GM12878 (cell line): Measurements from ENCODE around the gene LDLRAD4. TPM values are rescaled to one million over a fixed set of nuclear protein-coding genes. Genes with fewer than 3 reads are reported as not detected.

ENCODE experiments used
- ATAC-seq: fragments of 200-7000 bp; cut with Tn5 transposase; 3 replicates; pipeline ENCODE4 v1.9.1; 2020; ENCODE audit warnings: mild to moderate bottlenecking, moderate library complexity
- BruUV-seq: library from RNA; stranded (reverse); fragments of 400-500 nt; replicated peaks from 2 replicates; lab custom pipeline; 2021; lab: Mats Ljungman, UMichigan
- CTCF ChIA-PET: fragments of 300-600 bp; sonication (Branson Sonifier 250); formaldehyde crosslinking; extraction: SDS; loops from one replicate; lab custom pipeline; 2021; ENCODE audit warnings: inconsistent platforms; lab: Yijun Ruan, JAX
- POLR2A ChIA-PET: fragments of 350-600 bp; formaldehyde crosslinking; extraction: SDS; loops from one replicate; lab custom pipeline; 2021; ENCODE audit warnings: inconsistent platforms; lab: Charles Lee
- RAD21 ChIA-PET: fragments of 300-600 bp; sonication (Branson Sonifier 250); formaldehyde crosslinking; loops from one replicate; lab custom pipeline; 2023; ENCODE audit warnings: antibody characterized with exemption; ENCODE audit not compliant: unreplicated experiment; lab: Charles Lee
- SMC1A ChIA-PET: fragments of 300-600 bp; sonication (Branson Sonifier 250); formaldehyde crosslinking; loops from one replicate; lab custom pipeline; 2023; ENCODE audit not compliant: unreplicated experiment, uncharacterized antibody; lab: Charles Lee
- DNase-seq: peaks from one replicate; pipeline ENCODE4 v3.0.0-alpha.2; 2011; ENCODE audit warnings: low read depth, low spot score
- FAIRE-seq: peaks from 3 replicates; lab custom pipeline; 2011; peaks lifted over from hg19 to GRCh38; lab: Jason Lieb, UNC
- H2AFZ ChIP-seq: 2 replicates; pipeline ENCODE4 v1.6.0; 2011; ENCODE audit warnings: low read depth, low read length, control low read depth; ENCODE audit not compliant: control insufficient read depth
- H3K27ac ChIP-seq: 2 replicates; pipeline ENCODE4 v1.5.1; 2011; ENCODE audit warnings: control low read depth; ENCODE audit not compliant: control insufficient read depth, insufficient read depth
- H3K27me3 ChIP-seq, 2 experiments: replicated peaks in 1 of 2; 2 replicates each; pipeline versions ENCODE4 v1.6.0 to v1.6.1; 2011; ENCODE audit warnings: low read length in 1 of 2; ENCODE audit not compliant: control insufficient read depth in 2 of 2, insufficient read depth in 2 of 2
- H3K36me3 ChIP-seq, 2 experiments: 2 replicates each; pipeline ENCODE4 v1.5.1; 2011; ENCODE audit warnings: low read length in 1 of 2; ENCODE audit not compliant: control insufficient read depth in 2 of 2, insufficient read depth in 2 of 2
- H3K4me1 ChIP-seq: 2 replicates; pipeline ENCODE4 v1.6.1; 2011; ENCODE audit warnings: mild to moderate bottlenecking, low read length, moderate library complexity, mixed read lengths; ENCODE audit not compliant: control insufficient read depth, insufficient read depth
- H3K4me2 ChIP-seq: 2 replicates; pipeline ENCODE4 v1.6.0; 2011; ENCODE audit warnings: control low read depth; ENCODE audit not compliant: control insufficient read depth, insufficient read depth
- H3K4me3 ChIP-seq: fragments of 200-600 bp; sonication (generic); 2 replicates; pipeline ENCODE4 v1.5.1; 2016
- H3K79me2 ChIP-seq: 2 replicates; pipeline ENCODE4 v1.6.0; 2011; ENCODE audit warnings: low read length; ENCODE audit not compliant: control insufficient read depth, insufficient read depth
- H3K9ac ChIP-seq: 2 replicates; pipeline ENCODE4 v1.8.0; 2011; ENCODE audit warnings: low read length, control low read depth, mixed read lengths; ENCODE audit not compliant: control insufficient read depth, insufficient read depth
- H3K9me3 ChIP-seq: replicated peaks from 3 replicates; pipeline ENCODE4 v1.5.1; 2011; ENCODE audit warnings: mild to moderate bottlenecking, low read length; ENCODE audit not compliant: control insufficient read depth, insufficient read depth
- H4K20me1 ChIP-seq: 2 replicates; pipeline ENCODE4 v1.6.0; 2011; ENCODE audit not compliant: control insufficient read depth, insufficient read depth
- CEBPB ChIP-seq, 2 experiments: fragments of 150-350 bp in 1 of 2; IDR thresholded peaks; 2 replicates each; pipeline ENCODE4 v1.6.1; 2012 to 2014; ENCODE audit warnings: low read depth in 2 of 2, low read length in 2 of 2, borderline replicate concordance in 1 of 2, inconsistent platforms in 1 of 2
- CHD4 ChIP-seq: fragments of 200-600 bp; sonication (generic); IDR thresholded peaks from 2 replicates; pipeline ENCODE4 v1.6.1; 2016; ENCODE audit warnings: mild to moderate bottlenecking
- EZH2 ChIP-seq: IDR thresholded peaks from 2 replicates; pipeline ENCODE4 v1.6.1; 2012; ENCODE audit warnings: low read depth, mild to moderate bottlenecking, control low read depth, inconsistent platforms, low read length, borderline replicate concordance; ENCODE audit not compliant: control insufficient read depth
- NR2F1 ChIP-seq: fragments of 450-650 bp; conservative IDR thresholded peaks from 2 replicates; pipeline ENCODE4 v1.6.1; 2017; ENCODE audit warnings: mild to moderate bottlenecking
- PAX5 ChIP-seq: IDR thresholded peaks from 2 replicates; pipeline ENCODE4 v1.6.1; 2011; ENCODE audit warnings: low read depth, low read length, borderline replicate concordance
- RAD21 ChIP-seq: IDR thresholded peaks from 2 replicates; pipeline ENCODE4 v1.6.1; 2011; ENCODE audit warnings: mild to moderate bottlenecking, low read depth, low read length, moderate library complexity; ENCODE audit not compliant: insufficient read depth
- RBBP5 ChIP-seq: fragments of 200-600 bp; sonication (generic); conservative IDR thresholded peaks from 2 replicates; pipeline ENCODE4 v1.6.1; 2016
- RELA ChIP-seq: fragments of 450-650 bp; IDR thresholded peaks from 2 replicates; pipeline ENCODE4 v1.8.0; 2014; ENCODE audit warnings: borderline replicate concordance; ENCODE audit not compliant: partially characterized antibody
- RFX5 ChIP-seq: IDR thresholded peaks from 2 replicates; pipeline ENCODE4 v1.6.1; 2011; ENCODE audit warnings: low read depth, low read length, improper control_type of control experiment
- SMC3 ChIP-seq: IDR thresholded peaks from 2 replicates; pipeline ENCODE4 v1.6.1; 2011; ENCODE audit warnings: low read length, improper control_type of control experiment, borderline replicate concordance
- SREBF2 ChIP-seq: IDR thresholded peaks from 2 replicates; pipeline ENCODE4 v1.6.1; 2012; ENCODE audit warnings: mild to moderate bottlenecking, low read length
- TBL1XR1 ChIP-seq: IDR thresholded peaks from 2 replicates; pipeline ENCODE4 v1.6.1; 2012; ENCODE audit warnings: low read depth, low read length, improper control_type of control experiment
- ZBED1 ChIP-seq: IDR thresholded peaks from 2 replicates; pipeline ENCODE4 v1.6.1; 2016; ENCODE audit warnings: borderline replicate concordance
- WGBS: methylation state at CpG from one replicate; pipeline ENCODE4 v1.1.6; 2016; ENCODE audit warnings: low lambda C conversion rate; ENCODE audit not compliant: insufficient replicate concordance, insufficient coverage; ENCODE audit errors: missing lambda C conversion rate; 5-methylcytosine and 5-hydroxymethylcytosine counted together
- in situ Hi-C: fragments of 300-500 bp; cut with MboI; formaldehyde crosslinking; loops from 9 replicates; pipeline ENCODE4 v1.14.3; 2018; ENCODE audit warnings: mixed read lengths
- intact Hi-C: fragments of 100-400 bp; cut with micrococcal nuclease; formaldehyde crosslinking; loops from one replicate; pipeline ENCODE4 v1.14.2; 2022; ENCODE audit not compliant: unreplicated experiment
- polyA plus RNA-seq, 11 experiments: library from polyadenylated mRNA; depleted of rRNA in 4 of 11; unstranded in 6 of 11; stranded (reverse) in 5 of 11; fragments of >200 nt; fragmentation: Nextera tagmentation in 4 of 11; fragmentation: Illumina TruSeq in 1 of 11; extraction: Ambion mirVana in 4 of 11; extraction: Trizol in 1 of 11; gene quantifications; 1 replicate in 1 of 11; 2 replicates in 10 of 11; pipeline versions ENCODE4 v1.2.1 to v1.2.3, GENCODE V29; 2011 to 2016; ENCODE audit warnings: inconsistent platforms in 2 of 11, missing spikeins in 2 of 11, low read depth in 1 of 11
- total RNA-seq, 4 experiments: library from RNA; depleted of rRNA in 3 of 4; stranded (reverse); fragments of >200 nt in 3 of 4; fragmentation: Illumina TruSeq in 1 of 4; extraction: Trizol in 1 of 4; gene quantifications; 2 replicates each; pipeline versions ENCODE4 v1.2.1 to v1.2.3, GENCODE V29; 2013 to 2021
- TF ChIP-seq, protein P1 (sequence below): IDR thresholded peaks from 2 replicates; pipeline ENCODE4 v1.6.1; 2012; ENCODE audit warnings: low read depth, low read length, improper control_type of control experiment
- TF ChIP-seq, protein P2 (sequence below): fragments of 450-650 bp; IDR thresholded peaks from 2 replicates; pipeline ENCODE4 v1.6.1; 2017; ENCODE audit warnings: mild to moderate bottlenecking, low read depth, inconsistent platforms; ENCODE audit not compliant: poor library complexity, severe bottlenecking

Gene LDLRAD4
- total and polyA plus RNA-seq, 10 of the 15 experiments (the other 5 are each of a cell fraction or from before 2014, with no cell fraction given), result 2.7 to 16.8 (median 11.2) TPM

DNA sequence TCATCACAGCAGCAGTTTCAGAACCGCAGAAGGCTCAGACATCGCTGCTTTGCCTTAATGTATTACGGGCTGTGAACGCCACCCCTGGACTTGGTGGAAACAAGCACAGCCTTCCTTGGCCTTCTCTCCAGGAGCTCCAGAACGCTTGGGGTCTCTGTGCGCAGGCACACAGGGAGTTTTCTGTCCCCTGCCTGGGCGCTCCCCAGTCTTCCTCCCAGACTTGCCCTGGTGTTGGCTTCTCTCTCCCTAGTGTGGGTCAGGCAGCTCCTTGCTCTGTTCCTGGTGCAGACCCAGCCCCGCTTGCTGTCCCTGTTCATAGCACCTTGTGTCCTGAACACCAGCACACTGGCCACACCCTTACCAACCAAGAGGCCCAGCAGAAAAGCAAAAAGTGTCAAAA is 404.2 kb downstream of the LDLRAD4 start:
- Histone ChIP-seq H3K9ac (no peak overlapping the region), H3K27ac (no peak overlapping the region), H3K4me3 (no peak overlapping the region), H2AFZ (no peak overlapping the region), H3K9me3 (no peaks in the 10 kb centered on the region), H3K4me2 (no peak overlapping the region), H3K36me3 (no peaks in the 10 kb centered on the region; a peak in 3 of 4 replicates), H3K4me1 (no peaks in the 10 kb centered on the region), H3K79me2 (no peaks in the 10 kb centered on the region; the same call in 1 of the 2 replicates), H4K20me1 (no peaks in the 10 kb centered on the region), H3K27me3 (no peaks in the 10 kb centered on the region)
- ChIA-PET POLR2A (no interaction called here), CTCF (interaction anchor here (0.9 to 2.3 kb wide), 3 partner anchors 63 to 66 kb away, joined by 3 to 7 read pairs (median 4); no protein-coding TSS in a partner anchor), SMC1A (interaction anchor here (1.0 kb wide), 1 partner anchor 62 kb away, joined by 3 read pairs; no protein-coding TSS in a partner anchor), RAD21 (interaction anchor here (0.6 to 1.7 kb wide), 3 partner anchors 54 to 63 kb away, joined by 3 to 5 read pairs (median 5); no protein-coding TSS in a partner anchor)
- ATAC-seq (no peak), DNase-seq (no peak), FAIRE-seq (no peak)
- no peak for TF ChIP-seq SMC3
- TF ChIP-seq EZH2, result no peak
- TF ChIP-seq NR2F1, result no peak
- no peak for TF ChIP-seq RFX5
- no peak for TF ChIP-seq SREBF2
- no peak for TF ChIP-seq CEBPB (IDR thresholded peaks at IDR 0.05; ENCODE audit: borderline replicate concordance in 1 of 2, low read depth in 2 of 2, low read length in 2 of 2)
- TF ChIP-seq CHD4, result no peak
- BruUV-seq, result no TSS peak
- in situ Hi-C loops (no loop called here), intact Hi-C loops (no loop called here)
- 91% methylated on average over 8 of the region's 8 CpGs for WGBS

DNA sequence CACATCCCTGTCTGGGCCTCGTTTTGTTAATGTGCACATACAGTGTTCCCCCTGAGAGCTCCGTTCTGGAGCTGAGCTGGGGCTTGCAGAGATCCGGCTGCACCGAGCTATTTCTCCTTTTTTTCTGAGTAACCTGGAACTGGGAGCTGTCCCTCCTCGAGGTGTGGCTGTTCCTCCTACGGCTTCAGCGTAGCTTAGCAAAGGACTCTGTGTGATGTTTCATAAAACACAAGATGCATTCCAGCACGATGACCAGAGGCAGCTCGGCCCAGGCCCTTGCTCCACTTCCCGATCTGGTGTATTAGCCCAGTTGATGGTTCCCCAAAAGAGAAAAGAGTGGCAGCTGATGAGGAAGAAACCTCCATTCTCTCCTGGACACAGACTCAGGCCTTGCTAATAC is 404.8 kb downstream of the LDLRAD4 start:
- Histone ChIP-seq H3K9me3 (no peaks in the 10 kb centered on the region), H3K27me3 (no peaks in the 10 kb centered on the region), H3K4me1 (no peaks in the 10 kb centered on the region), H3K9ac (no peak overlapping the region), H3K4me3 (no peak overlapping the region), H4K20me1 (no peaks in the 10 kb centered on the region), H3K27ac (no peak overlapping the region), H3K36me3 (no peaks in the 10 kb centered on the region; a peak in 3 of 4 replicates), H2AFZ (no peak overlapping the region), H3K4me2 (no peak overlapping the region), H3K79me2 (no peaks in the 10 kb centered on the region)
- CTCF ChIA-PET, result interaction anchor here (0.9 to 2.3 kb wide), 4 partner anchors 14 to 66 kb away, joined by 3 to 7 read pairs (median 4); no protein-coding TSS in a partner anchor
- SMC1A ChIA-PET, result interaction anchor here (1.0 kb wide), 1 partner anchor 62 kb away, joined by 3 read pairs; no protein-coding TSS in a partner anchor
- ATAC-seq (no peak), FAIRE-seq (no peak), DNase-seq (no peak)
- no TSS peak for BruUV-seq
- POLR2A ChIA-PET, result no interaction called here
- WGBS, result 77% methylated on average over 10 of the region's 10 CpGs
- intact Hi-C loops, result no loop called here
- in situ Hi-C loops, result no loop called here
- RAD21 ChIA-PET, result interaction anchor here (0.6 to 1.7 kb wide), 3 partner anchors 54 to 64 kb away, joined by 3 to 5 read pairs (median 5); no protein-coding TSS in a partner anchor
- TF ChIP-seq, protein P1, sequence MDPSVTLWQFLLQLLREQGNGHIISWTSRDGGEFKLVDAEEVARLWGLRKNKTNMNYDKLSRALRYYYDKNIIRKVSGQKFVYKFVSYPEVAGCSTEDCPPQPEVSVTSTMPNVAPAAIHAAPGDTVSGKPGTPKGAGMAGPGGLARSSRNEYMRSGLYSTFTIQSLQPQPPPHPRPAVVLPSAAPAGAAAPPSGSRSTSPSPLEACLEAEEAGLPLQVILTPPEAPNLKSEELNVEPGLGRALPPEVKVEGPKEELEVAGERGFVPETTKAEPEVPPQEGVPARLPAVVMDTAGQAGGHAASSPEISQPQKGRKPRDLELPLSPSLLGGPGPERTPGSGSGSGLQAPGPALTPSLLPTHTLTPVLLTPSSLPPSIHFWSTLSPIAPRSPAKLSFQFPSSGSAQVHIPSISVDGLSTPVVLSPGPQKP, result no peak
- no peak for TF ChIP-seq RELA
- TF ChIP-seq PAX5, result no peak
- TF ChIP-seq TBL1XR1, result no peak
- TF ChIP-seq RAD21, result no peak
- TF ChIP-seq, protein P2, sequence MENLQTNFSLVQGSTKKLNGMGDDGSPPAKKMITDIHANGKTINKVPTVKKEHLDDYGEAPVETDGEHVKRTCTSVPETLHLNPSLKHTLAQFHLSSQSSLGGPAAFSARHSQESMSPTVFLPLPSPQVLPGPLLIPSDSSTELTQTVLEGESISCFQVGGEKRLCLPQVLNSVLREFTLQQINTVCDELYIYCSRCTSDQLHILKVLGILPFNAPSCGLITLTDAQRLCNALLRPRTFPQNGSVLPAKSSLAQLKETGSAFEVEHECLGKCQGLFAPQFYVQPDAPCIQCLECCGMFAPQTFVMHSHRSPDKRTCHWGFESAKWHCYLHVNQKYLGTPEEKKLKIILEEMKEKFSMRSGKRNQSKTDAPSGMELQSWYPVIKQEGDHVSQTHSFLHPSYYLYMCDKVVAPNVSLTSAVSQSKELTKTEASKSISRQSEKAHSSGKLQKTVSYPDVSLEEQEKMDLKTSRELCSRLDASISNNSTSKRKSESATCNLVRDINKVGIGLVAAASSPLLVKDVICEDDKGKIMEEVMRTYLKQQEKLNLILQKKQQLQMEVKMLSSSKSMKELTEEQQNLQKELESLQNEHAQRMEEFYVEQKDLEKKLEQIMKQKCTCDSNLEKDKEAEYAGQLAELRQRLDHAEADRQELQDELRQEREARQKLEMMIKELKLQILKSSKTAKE, result no peak
- TF ChIP-seq ZBED1, result no peak
- TF ChIP-seq RBBP5, result no peak
